Measurements from ENCODE around the gene ARHGAP33. TPM values are rescaled to one million over a fixed set of nuclear protein-coding genes. Genes with fewer than 3 reads are reported as not detected.

Gene ARHGAP33
- total RNA-seq, 1 experiment from 2014 or later: 18.3 TPM

- H3K9me3 ChIP-seq: no peaks in the 10 kb centered on the region
- no peak overlapping the region for H3K27ac Mint-ChIP-seq (ENCODE audit: unreplicated experiment)
- H3K4me1 Mint-ChIP-seq (ENCODE audit: low read depth, unreplicated experiment): peaks cover 6% of the 10 kb centered on the region
- no TSS peak for BruUV-seq (replicated peaks)
- peaks cover 30% of the 10 kb centered on the region for H3K36me3 Mint-ChIP-seq (ENCODE audit: insufficient read depth, unreplicated experiment)
- intact Hi-C loops (cut with micrococcal nuclease; ENCODE audit: unreplicated experiment): loop anchor here (5.0 kb wide), 1 partner anchor 108 kb away; the partner anchor contains the start of gene COX6B1
- H3K36me3 ChIP-seq (ENCODE audit: control insufficient read depth, insufficient read depth, low read length): no peaks in the 10 kb centered on the region
- no peaks in the 10 kb centered on the region for H3K27me3 ChIP-seq (replicated peaks; ENCODE audit: control insufficient read depth, insufficient read depth, low read length)
- POLR2A ChIA-PET: no interaction called here
- H3K9me3 Mint-ChIP-seq (ENCODE audit: unreplicated experiment): no peaks in the 10 kb centered on the region
- CTCF ChIA-PET: no interaction called here
- H3K4me3 Mint-ChIP-seq (ENCODE audit: unreplicated experiment): peak overlapping the region; percentile 64
- no peak for DNase-seq
- H3K4me3 ChIP-seq (ENCODE audit: low read depth, low read length): peak overlapping the region; percentile 27
- no peaks in the 10 kb centered on the region for H3K27me3 Mint-ChIP-seq (ENCODE audit: insufficient read depth, unreplicated experiment)
- TF ChIP-seq CTCF (IDR thresholded peaks at IDR 0.05; ENCODE audit: insufficient read depth in 1 of 2, low read depth in 1 of 2, low read length in 1 of 2, severe bottlenecking in 1 of 2, unreplicated experiment in 1 of 2): no peak
- peaks cover 6% of the 10 kb centered on the region for H3K4me1 ChIP-seq
These were observed 20.2 kb upstream of the ARHGAP33 start for GRCh38 chr19:35755131-35755549.

GRCh38 chr19:35755550-35756376 lies 19.6 kb upstream of the ARHGAP33 start:
- BruUV-seq (replicated peaks): no TSS peak
- H3K27me3 ChIP-seq (replicated peaks; ENCODE audit: control insufficient read depth, insufficient read depth, low read length): no peaks in the 10 kb centered on the region
- peaks cover 6% of the 10 kb centered on the region for H3K4me1 ChIP-seq
- H3K9me3 ChIP-seq: no peaks in the 10 kb centered on the region
- CTCF ChIA-PET: no interaction called here
- H3K36me3 Mint-ChIP-seq (ENCODE audit: insufficient read depth, unreplicated experiment): peaks cover 25% of the 10 kb centered on the region
- no peaks in the 10 kb centered on the region for H3K36me3 ChIP-seq (ENCODE audit: control insufficient read depth, insufficient read depth, low read length)
- no peak for DNase-seq
- H3K9me3 Mint-ChIP-seq (ENCODE audit: unreplicated experiment): no peaks in the 10 kb centered on the region
- H3K27me3 Mint-ChIP-seq (ENCODE audit: insufficient read depth, unreplicated experiment): no peaks in the 10 kb centered on the region
- peak overlapping the region; percentile 27 for H3K4me3 ChIP-seq (ENCODE audit: low read depth, low read length)
- peak overlapping the region; percentile 64 for H3K4me3 Mint-ChIP-seq (ENCODE audit: unreplicated experiment)
- no peak overlapping the region for H3K27ac Mint-ChIP-seq (ENCODE audit: unreplicated experiment)
- peaks cover 6% of the 10 kb centered on the region for H3K4me1 Mint-ChIP-seq (ENCODE audit: low read depth, unreplicated experiment)
- POLR2A ChIA-PET: no interaction called here
- intact Hi-C loops (cut with micrococcal nuclease; ENCODE audit: unreplicated experiment): loop anchor here (2.0 to 5.0 kb wide), 2 partner anchors 108 to 299 kb away; partner anchors contain the start of genes COX6B1, THAP8 and WDR62
- TF ChIP-seq CTCF (IDR thresholded peaks at IDR 0.05; ENCODE audit: insufficient read depth in 1 of 2, low read depth in 1 of 2, low read length in 1 of 2, severe bottlenecking in 1 of 2, unreplicated experiment in 1 of 2): no peak

DNA sequence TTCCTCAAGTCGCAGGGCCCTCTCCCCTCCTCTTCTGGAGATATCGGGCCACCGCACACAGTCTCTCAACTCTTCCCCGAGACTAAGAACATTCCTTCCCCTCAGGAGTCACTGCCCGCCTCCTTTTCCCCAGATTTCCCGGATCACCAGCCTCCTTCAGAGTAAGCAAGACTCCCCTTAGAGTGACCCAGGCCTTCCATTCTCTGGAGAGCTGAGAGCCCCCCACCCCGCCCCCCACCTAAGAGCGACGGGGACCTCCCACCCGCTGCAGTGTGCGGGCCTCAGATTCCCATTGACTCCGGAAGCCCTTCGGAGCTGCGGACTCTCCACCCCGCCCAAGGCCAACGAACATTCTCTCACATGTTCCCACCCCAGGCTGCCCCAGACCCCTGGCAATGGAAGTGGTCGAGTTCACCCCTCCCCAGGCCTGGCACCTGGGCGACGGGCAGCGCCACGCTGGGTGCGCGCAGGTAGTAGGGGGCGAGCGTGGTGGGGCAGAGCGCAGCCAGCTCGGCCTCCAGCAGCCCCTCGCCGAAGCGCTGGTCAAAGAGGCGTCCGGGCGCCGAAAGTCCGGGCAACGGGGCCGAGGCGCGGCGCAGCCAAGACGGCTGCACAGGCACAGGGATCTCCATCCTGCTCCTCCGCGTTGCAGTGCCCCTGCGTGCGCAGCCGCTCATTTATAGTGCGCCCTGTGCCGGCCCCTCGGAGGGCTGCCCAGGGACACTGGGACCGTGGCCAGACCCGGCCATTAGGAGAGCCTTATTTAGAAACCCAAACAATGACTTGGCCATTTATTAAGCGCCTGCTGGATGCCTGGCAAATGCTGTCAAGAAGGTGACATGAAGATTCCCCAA lies 18.8 kb upstream of the ARHGAP33 start, which contains the start of gene HSPB6:
Gene HSPB6 (minus strand): TSS at position 653 of the 854 bp plus-strand sequence. CDS start 21 bp downstream, at position 632.
- H3K9me3 ChIP-seq: no peaks in the 10 kb centered on the region
- BruUV-seq (replicated peaks): no TSS peak
- H3K36me3 ChIP-seq (ENCODE audit: control insufficient read depth, insufficient read depth, low read length): no peaks in the 10 kb centered on the region
- Mint-ChIP-seq H3K4me1 (ENCODE audit: low read depth, unreplicated experiment) (peaks cover 6% of the 10 kb centered on the region), H3K9me3 (ENCODE audit: unreplicated experiment) (no peaks in the 10 kb centered on the region), H3K27me3 (ENCODE audit: insufficient read depth, unreplicated experiment) (no peaks in the 10 kb centered on the region), H3K36me3 (ENCODE audit: insufficient read depth, unreplicated experiment) (peaks cover 28% of the 10 kb centered on the region), H3K4me3 (ENCODE audit: unreplicated experiment) (peak within 1 kb of the TSS; percentile 88), H3K27ac (ENCODE audit: unreplicated experiment) (peak within 1 kb of the TSS; percentile 92)
- H3K27me3 ChIP-seq (replicated peaks; ENCODE audit: control insufficient read depth, insufficient read depth, low read length): no peaks in the 10 kb centered on the region
- DNase-seq: no peak
- intact Hi-C loops (cut with micrococcal nuclease; ENCODE audit: unreplicated experiment): loop anchor here (2.0 to 5.0 kb wide), 2 partner anchors 109 to 298 kb away; partner anchors contain the start of genes COX6B1, THAP8 and WDR62
- CTCF ChIA-PET: no interaction called here
- peaks cover 6% of the 10 kb centered on the region for H3K4me1 ChIP-seq
- H3K4me3 ChIP-seq (ENCODE audit: low read depth, low read length): peak within 1 kb of the TSS; percentile 68
- no peak for TF ChIP-seq CTCF (IDR thresholded peaks at IDR 0.05; ENCODE audit: insufficient read depth in 1 of 2, low read depth in 1 of 2, low read length in 1 of 2, severe bottlenecking in 1 of 2, unreplicated experiment in 1 of 2)
- POLR2A ChIA-PET: interaction anchor here (0.7 to 1.0 kb wide), 3 partner anchors 8 to 48 kb away, joined by 3 to 14 read pairs (median 12); partner anchors contain the start of genes LIN37, PSENEN and U2AF1L4

Measured in Caco-2 (cell line).